Thymus (tissue), 11 donors: ENCODE data around the gene MYO5C. TPM values are rescaled to one million over a fixed set of nuclear protein-coding genes. Genes with fewer than 3 reads are reported as not detected.
"Not testable (repeated sequence)": the region's sequence is repeated elsewhere in the genome, so short reads cannot be mapped to it uniquely, and the experiment has no call there.

Source experiments
- DNase-seq, 9 donors: peaks; one replicate each; pipeline ENCODE4 v3.0.0-alpha.2; 2013; ENCODE audit warnings: low spot score in 9 of 9, low read depth in 6 of 9, missing footprints in 1 of 9
- H3K27ac ChIP-seq, 2 donors: one replicate each; pipeline ENCODE4 v1.5.1; 2013; ENCODE audit warnings: control low read depth in 1 of 2, low read depth in 1 of 2, low read length in 1 of 2, mild to moderate bottlenecking in 1 of 2, moderate library complexity in 1 of 2
- H3K27me3 ChIP-seq, 2 donors: one replicate each; pipeline ENCODE4 v1.5.1; 2013; ENCODE audit warnings: low read length in 1 of 2; ENCODE audit not compliant: control insufficient read depth in 2 of 2, insufficient read depth in 1 of 2
- H3K36me3 ChIP-seq, 2 donors: one replicate each; pipeline ENCODE4 v1.5.1; 2013; ENCODE audit warnings: low read length in 1 of 2, mild to moderate bottlenecking in 1 of 2, moderate library complexity in 1 of 2; ENCODE audit not compliant: control insufficient read depth in 2 of 2, insufficient read depth in 2 of 2
- H3K4me1 ChIP-seq, 2 donors: one replicate each; pipeline ENCODE4 v1.5.1; 2013; ENCODE audit warnings: low read length in 2 of 2; ENCODE audit not compliant: control insufficient read depth in 2 of 2, insufficient read depth in 2 of 2
- H3K4me3 ChIP-seq, 2 donors: one replicate each; pipeline ENCODE4 v1.5.1; 2013; ENCODE audit warnings: low read length in 2 of 2, control low read depth in 1 of 2, mild to moderate bottlenecking in 1 of 2
- H3K9me3 ChIP-seq, 2 donors: one replicate each; pipeline ENCODE4 v1.5.1; 2013; ENCODE audit warnings: low read length in 1 of 2, mild to moderate bottlenecking in 1 of 2; ENCODE audit not compliant: control insufficient read depth in 2 of 2, insufficient read depth in 1 of 2
- WGBS: extraction: QIAGEN DNeasy Blood & Tissue Kit; methylation state at CpG from one replicate; pipeline ENCODE4 v1.1.7; 2013; 5-methylcytosine and 5-hydroxymethylcytosine counted together
- polyA plus RNA-seq: library from polyadenylated mRNA; stranded (reverse); fragments of 200-250 nt; gene quantifications from one replicate; pipeline ENCODE4 v1.2.3, GENCODE V29; 2013
- total RNA-seq: library from RNA; stranded (reverse); fragments of 120-200 nt; gene quantifications from one replicate; pipeline ENCODE4 v1.2.4, GENCODE V29; 2013
- donor health status: healthy.

MYO5C gene
- total and polyA plus RNA-seq, 2 donors, result 3.0 to 3.2 TPM

GRCh38 chr15:52243697-52244555 lies 51.7 kb downstream of the MYO5C start:
- Histone ChIP-seq H3K27me3 (no peaks in the 10 kb centered on the region), H3K27ac (no peak overlapping the region), H3K4me1 (peaks cover 0 to 5% of the 10 kb centered on the region in 2 donors), H3K36me3 (no peaks in the 10 kb centered on the region), H3K9me3 (no peaks in the 10 kb centered on the region), H3K4me3 (no peak overlapping the region)
- WGBS, result 90% methylated on average over 20 of the region's 20 CpGs
- no peak for DNase-seq

- no peak overlapping the region for H3K27ac ChIP-seq
- H3K9me3 ChIP-seq, result no peaks in the 10 kb centered on the region
- no peaks in the 10 kb centered on the region for H3K27me3 ChIP-seq
- no peak overlapping the region for H3K4me3 ChIP-seq
- no peaks in the 10 kb centered on the region for H3K36me3 ChIP-seq
- WGBS, result 90% methylated on average over 7 of the region's 7 CpGs
- peaks cover 0 to 5% of the 10 kb centered on the region in 2 donors for H3K4me1 ChIP-seq
- DNase-seq, result no peak
Observed at GRCh38 chr15:52243286-52243685, 52.3 kb downstream of the MYO5C start.

GRCh38 chr15:52241489-52241888 lies 54.1 kb downstream of the MYO5C start:
- 76% methylated on average over 4 of the region's 4 CpGs for WGBS
- H3K4me3 ChIP-seq, result no peak overlapping the region
- H3K27me3 ChIP-seq, result no peaks in the 10 kb centered on the region
- DNase-seq, result peak in 1 of 9 donors; percentile 59
- no peak overlapping the region for H3K27ac ChIP-seq
- peaks cover 0 to 5% of the 10 kb centered on the region in 2 donors for H3K4me1 ChIP-seq
- H3K36me3 ChIP-seq, result no peaks in the 10 kb centered on the region
- H3K9me3 ChIP-seq, result no peaks in the 10 kb centered on the region

- Histone ChIP-seq H3K4me3 (no peak overlapping the region), H3K27ac (no peak overlapping the region), H3K36me3 (no peaks in the 10 kb centered on the region), H3K9me3 (no peaks in the 10 kb centered on the region), H3K27me3 (no peaks in the 10 kb centered on the region), H3K4me1 (peaks cover 0 to 16% of the 10 kb centered on the region in 2 donors)
- DNase-seq, result no peak
- 98% methylated on average over 3 of the region's 3 CpGs for WGBS
Observed at GRCh38 chr15:52240166-52240565, 55.4 kb downstream of the MYO5C start.

GRCh38 chr15:52238989-52239525 lies 56.5 kb downstream of the MYO5C start:
- not testable (repeated sequence) for H3K9me3 ChIP-seq, H3K36me3 ChIP-seq, H3K4me3 ChIP-seq, H3K27ac ChIP-seq, H3K27me3 ChIP-seq, DNase-seq
- H3K4me1 ChIP-seq, result peaks cover 11 to 27% of the 10 kb centered on the region in 2 donors
- WGBS, result 98% methylated on average over 13 of the region's 13 CpGs

GRCh38 chr15:52238149-52238548 lies 57.5 kb downstream of the MYO5C start:
- no peak overlapping the region for H3K27ac ChIP-seq
- H3K9me3 ChIP-seq, result no peaks in the 10 kb centered on the region
- H3K4me3 ChIP-seq, result no peak overlapping the region
- DNase-seq, result no peak
- H3K27me3 ChIP-seq, result no peaks in the 10 kb centered on the region
- H3K36me3 ChIP-seq, result no peaks in the 10 kb centered on the region
- over 99% methylated on average over 3 of the region's 3 CpGs for WGBS
- H3K4me1 ChIP-seq, result peaks cover 14 to 36% of the 10 kb centered on the region in 2 donors

GRCh38 chr15:52236013-52236412 lies 59.6 kb downstream of the MYO5C start:
- no peak for DNase-seq
- H3K27ac ChIP-seq, result peak overlapping the region; percentile 57 to 95
- H3K36me3 ChIP-seq, result no peaks in the 10 kb centered on the region
- H3K4me1 ChIP-seq, result peaks cover 14 to 31% of the 10 kb centered on the region in 2 donors
- H3K9me3 ChIP-seq, result no peaks in the 10 kb centered on the region
- H3K27me3 ChIP-seq, result no peaks in the 10 kb centered on the region
- WGBS, result 78% methylated on average over 8 of the region's 8 CpGs
- no peak overlapping the region for H3K4me3 ChIP-seq

GRCh38 chr15:52234596-52235541 lies 60.7 kb downstream of the MYO5C start:
- no peak overlapping the region for H3K4me3 ChIP-seq
- 42% methylated on average over 17 of the region's 17 CpGs for WGBS
- H3K27ac ChIP-seq, result peak overlapping the region; percentile 9 to 95
- H3K9me3 ChIP-seq, result no peaks in the 10 kb centered on the region
- peaks cover 14 to 31% of the 10 kb centered on the region in 2 donors for H3K4me1 ChIP-seq
- DNase-seq, result peak in 5 of 9 donors; percentile 43 to 75 (median 46)
- H3K36me3 ChIP-seq, result no peaks in the 10 kb centered on the region
- no peaks in the 10 kb centered on the region for H3K27me3 ChIP-seq
